K562 (cell line): ENCODE measurements around the gene HPS5. TPM values are rescaled to one million over a fixed set of nuclear protein-coding genes. Genes with fewer than 3 reads are reported as not detected.

Experiments used
- CC2D1A ChIP-seq: fragments of 450-650 bp; IDR thresholded peaks from 2 replicates; pipeline ENCODE4 v1.6.1; 2017; ENCODE audit warnings: mild to moderate bottlenecking
- HDAC1 ChIP-seq, 2 experiments: fragments of 450-650 bp; IDR thresholded peaks; 2 replicates each; pipeline ENCODE4 v1.6.1; 2016 to 2017; ENCODE audit warnings: inconsistent platforms in 1 of 2, mild to moderate bottlenecking in 1 of 2, moderate library complexity in 1 of 2
- MTF1 ChIP-seq: fragments of 250-450 bp; sonication (Bioruptor Pico); IDR thresholded peaks from 2 replicates; pipeline ENCODE4 v1.9.0; 2021; ENCODE audit warnings: moderate library complexity, mild to moderate bottlenecking, inconsistent platforms, borderline replicate concordance
- STAT5A ChIP-seq: IDR thresholded peaks from 2 replicates; pipeline ENCODE4 v1.6.1; 2012; ENCODE audit warnings: low read length, inconsistent platforms, borderline replicate concordance
- TAF9B ChIP-seq: fragments of 450-650 bp; IDR thresholded peaks from 2 replicates; pipeline ENCODE4 v1.6.1; 2018; ENCODE audit warnings: mild to moderate bottlenecking; ENCODE audit not compliant: partially characterized antibody
- THAP12 ChIP-seq: fragments of 250-450 bp; sonication (Bioruptor Pico); IDR thresholded peaks from 2 replicates; pipeline ENCODE4 v1.9.0; 2021; ENCODE audit warnings: mild to moderate bottlenecking, inconsistent platforms
- ZBTB11 ChIP-seq, 3 experiments: fragments of 200-800 bp in 1 of 3; fragments of 250-450 bp in 1 of 3; fragments of 450-650 bp in 1 of 3; sonication (Bioruptor Pico) in 1 of 3; sonication (Bioruptor generic) in 1 of 3; formaldehyde crosslinking in 1 of 3; IDR thresholded peaks; 2 replicates each; pipeline versions ENCODE4 v1.6.1 to v1.8.0; 2016 to 2022; ENCODE audit warnings: mild to moderate bottlenecking in 2 of 3, missing genetic modification characterization in 2 of 3, missing compliant biosample characterization in 1 of 3, moderate library complexity in 1 of 3
- ZBTB17 ChIP-seq: fragments of 450-650 bp; formaldehyde crosslinking; IDR thresholded peaks from 2 replicates; pipeline ENCODE4 v1.4.0; 2020; ENCODE audit warnings: mild to moderate bottlenecking
- ZNF431 ChIP-seq: sonication (generic); formaldehyde crosslinking; IDR thresholded peaks from 2 replicates; pipeline ENCODE4 v1.8.0; 2022; ENCODE audit warnings: mild to moderate bottlenecking, missing genetic modification reagents
- ZNF644 ChIP-seq: fragments of 200-800 bp; sonication (Bioruptor generic); IDR thresholded peaks from 2 replicates; pipeline ENCODE4 v1.6.1; 2016; ENCODE audit warnings: low read depth, missing genetic modification characterization, missing compliant biosample characterization
- ZNF778 ChIP-seq: fragments of 450-650 bp; formaldehyde crosslinking; IDR thresholded peaks from 2 replicates; pipeline ENCODE4 v1.4.0; 2020; ENCODE audit warnings: mild to moderate bottlenecking, moderate library complexity
- polyA plus RNA-seq, 8 experiments: library from polyadenylated mRNA; depleted of rRNA in 4 of 8; stranded (reverse) in 5 of 8; unstranded in 3 of 8; fragments of >200 nt; fragmentation: Nextera tagmentation in 2 of 8; fragmentation: Illumina TruSeq in 1 of 8; extraction: Ambion mirVana in 2 of 8; extraction: Trizol in 1 of 8; gene quantifications; 2 replicates each; pipeline versions ENCODE4 v1.2.1 to v1.2.3, GENCODE V29; 2011 to 2014; ENCODE audit warnings: inconsistent platforms in 1 of 8, missing spikeins in 1 of 8
- total RNA-seq, 7 experiments: library from RNA; depleted of rRNA in 6 of 7; stranded (reverse); fragments of >200 nt in 6 of 7; fragmentation: Illumina TruSeq in 2 of 7; extraction: Trizol in 2 of 7; gene quantifications; 2 replicates each; pipeline versions ENCODE4 v1.2.1 to v1.2.3, GENCODE V29; 2011 to 2021; ENCODE audit warnings: low replicate concordance in 1 of 7
- TF ChIP-seq, protein P1 (sequence below), 2 experiments: fragments of 250-450 bp in 1 of 2; fragments of 450-650 bp in 1 of 2; sonication (Bioruptor Pico) in 1 of 2; IDR thresholded peaks; 2 replicates each; pipeline versions ENCODE4 v1.6.1 to v1.8.0; 2016 to 2021; ENCODE audit warnings: mild to moderate bottlenecking in 2 of 2, moderate library complexity in 2 of 2, missing compliant biosample characterization in 1 of 2, missing genetic modification characterization in 1 of 2
- TF ChIP-seq, protein P2 (sequence below): fragments of 450-650 bp; formaldehyde crosslinking; IDR thresholded peaks from 2 replicates; pipeline ENCODE4 v1.4.0; 2022; ENCODE audit warnings: mild to moderate bottlenecking, moderate library complexity
- TF ChIP-seq, protein P3 (sequence below), 2 experiments: fragments of 200-800 bp in 1 of 2; sonication (Bioruptor generic) in 1 of 2; sonication (generic) in 1 of 2; formaldehyde crosslinking in 1 of 2; IDR thresholded peaks in 1 of 2; conservative IDR thresholded peaks in 1 of 2; 2 replicates each; pipeline versions ENCODE4 v1.5.0 to v1.6.1; 2016 to 2020; ENCODE audit warnings: missing compliant biosample characterization in 1 of 2, missing genetic modification characterization in 1 of 2, missing genetic modification reagents in 1 of 2

Gene HPS5
- total and polyA plus RNA-seq, 9 of the 15 experiments (the other 6 are each of a cell fraction or from before 2014, with no cell fraction given): 12.2 to 28.1 (median 16.8) TPM

DNA sequence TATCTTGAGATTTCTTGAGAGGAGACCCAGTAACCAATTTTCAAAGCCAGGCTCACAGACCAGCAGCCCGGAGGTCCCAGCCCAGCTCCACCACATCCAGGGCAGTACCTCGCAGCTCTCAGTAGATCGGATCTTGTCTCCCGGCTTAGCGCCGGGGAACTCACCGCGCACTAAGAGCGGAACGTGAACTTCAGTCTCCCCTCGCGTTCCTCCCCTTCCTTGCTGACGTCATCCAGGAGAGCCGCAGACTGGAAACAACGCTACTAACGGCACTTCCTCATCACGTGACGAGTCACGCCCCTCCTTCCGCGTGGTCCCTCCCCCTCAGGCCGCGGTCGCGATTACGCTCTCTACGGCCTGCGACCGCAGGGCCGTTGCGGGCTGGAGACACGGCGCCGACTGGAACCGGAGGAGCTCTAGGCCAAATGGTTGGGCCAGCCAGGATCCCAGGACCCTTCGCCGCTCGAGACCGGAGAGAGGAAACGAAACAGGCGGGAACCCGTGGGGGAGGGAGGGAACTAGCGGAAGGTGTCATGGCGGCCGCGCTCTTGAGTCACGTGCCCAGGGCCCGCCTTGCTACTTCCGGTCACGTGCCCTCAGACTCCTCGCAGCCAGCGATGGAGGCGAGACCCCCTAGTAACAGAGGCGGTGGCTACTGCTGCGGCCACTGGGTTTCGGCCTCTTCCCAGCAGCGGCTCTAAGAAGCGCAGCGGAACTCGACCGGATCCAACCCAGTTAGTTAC, at the start of gene HPS5, which contains the start of gene GTF2H1 (continued):
- TF ChIP-seq, protein P1, sequence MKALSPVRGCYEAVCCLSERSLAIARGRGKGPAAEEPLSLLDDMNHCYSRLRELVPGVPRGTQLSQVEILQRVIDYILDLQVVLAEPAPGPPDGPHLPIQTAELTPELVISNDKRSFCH (CRISPR knock-in tag; IDR thresholded peaks at IDR 0.05): no peak
- TF ChIP-seq, protein P1 (tag; IDR thresholded peaks at IDR 0.05): peak; percentile 95
- TF ChIP-seq, protein P2, sequence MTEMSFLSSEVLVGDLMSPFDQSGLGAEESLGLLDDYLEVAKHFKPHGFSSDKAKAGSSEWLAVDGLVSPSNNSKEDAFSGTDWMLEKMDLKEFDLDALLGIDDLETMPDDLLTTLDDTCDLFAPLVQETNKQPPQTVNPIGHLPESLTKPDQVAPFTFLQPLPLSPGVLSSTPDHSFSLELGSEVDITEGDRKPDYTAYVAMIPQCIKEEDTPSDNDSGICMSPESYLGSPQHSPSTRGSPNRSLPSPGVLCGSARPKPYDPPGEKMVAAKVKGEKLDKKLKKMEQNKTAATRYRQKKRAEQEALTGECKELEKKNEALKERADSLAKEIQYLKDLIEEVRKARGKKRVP (CRISPR knock-in tag): 0 out of 2 replicates have a peak, but pooled peaks have one; percentile 29
- TF ChIP-seq, protein P3, sequence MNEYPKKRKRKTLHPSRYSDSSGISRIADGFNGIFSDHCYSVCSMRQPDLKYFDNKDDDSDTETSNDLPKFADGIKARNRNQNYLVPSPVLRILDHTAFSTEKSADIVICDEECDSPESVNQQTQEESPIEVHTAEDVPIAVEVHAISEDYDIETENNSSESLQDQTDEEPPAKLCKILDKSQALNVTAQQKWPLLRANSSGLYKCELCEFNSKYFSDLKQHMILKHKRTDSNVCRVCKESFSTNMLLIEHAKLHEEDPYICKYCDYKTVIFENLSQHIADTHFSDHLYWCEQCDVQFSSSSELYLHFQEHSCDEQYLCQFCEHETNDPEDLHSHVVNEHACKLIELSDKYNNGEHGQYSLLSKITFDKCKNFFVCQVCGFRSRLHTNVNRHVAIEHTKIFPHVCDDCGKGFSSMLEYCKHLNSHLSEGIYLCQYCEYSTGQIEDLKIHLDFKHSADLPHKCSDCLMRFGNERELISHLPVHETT (CRISPR knock-in tag; conservative IDR thresholded peaks at IDR 0.05 in 1 of 2, IDR thresholded peaks at IDR 0.05 in 1 of 2): peak in 1 of 2 experiments; percentile 93; a peak in 2 of 4 replicates
- TF ChIP-seq CC2D1A (no peak; the same call in 1 of the 2 replicates), ZNF778 (no peak), STAT5A (no peak; the same call in 1 of the 2 replicates), HDAC1 (IDR thresholded peaks at IDR 0.05) (peak in 1 of 2 experiments; percentile 98; a peak in 2 of 4 replicates), ZBTB17 (peak; percentile 69), MTF1 (CRISPR knock-in tag) (no peak), ZNF431 (CRISPR knock-in tag) (peak; percentile 83), ZNF644 (no peak), TAF9B (peak; percentile 85), ZBTB11 (CRISPR knock-in tag; IDR thresholded peaks at IDR 0.05) (peak in 1 of 3 experiments; percentile 76; a peak in 3 of 6 replicates), THAP12 (CRISPR knock-in tag) (peak; percentile 66)
